OCI-LY1 (cell line): ENCODE results near the gene OXCT1.
A peak's percentile ranks its signal among the peaks of the same experiment; 100 is the strongest.

Experiments
- H2AFZ ChIP-seq: fragments of 200-600 bp; sonication (generic), shearing (Covaris generic); 2 replicates; pipeline ENCODE4 v1.6.0; 2014; ENCODE audit warnings: antibody characterized with exemption, mild to moderate bottlenecking, low read length
- H3F3A ChIP-seq: fragments of 200-600 bp; sonication (generic), shearing (Covaris generic); 2 replicates; pipeline ENCODE4 v1.6.0; 2014; ENCODE audit warnings: mild to moderate bottlenecking, antibody characterized with exemption, low read length, moderate library complexity; ENCODE audit not compliant: insufficient read depth
- H3K27ac ChIP-seq: fragments of 200-600 bp; sonication (generic); 2 replicates; pipeline ENCODE4 v1.5.1; 2014; ENCODE audit warnings: low read length, mixed run types, mild to moderate bottlenecking, low read depth; ENCODE audit not compliant: poor library complexity, severe bottlenecking
- H3K27me3 ChIP-seq: fragments of 200-600 bp; sonication (generic); 2 replicates; pipeline ENCODE4 v1.6.0; 2014; ENCODE audit warnings: antibody characterized with exemption, mild to moderate bottlenecking, low read length, moderate library complexity; ENCODE audit not compliant: insufficient read depth
- H3K36me3 ChIP-seq: fragments of 200-600 bp; sonication (generic); 2 replicates; pipeline ENCODE4 v1.6.1; 2014; ENCODE audit warnings: mild to moderate bottlenecking, antibody characterized with exemption, low read length, moderate library complexity, mixed read lengths; ENCODE audit not compliant: insufficient read depth
- H3K4me1 ChIP-seq: fragments of 200-600 bp; sonication (generic); 2 replicates; pipeline ENCODE4 v1.5.1; 2014; ENCODE audit warnings: mild to moderate bottlenecking, low read length, moderate library complexity; ENCODE audit not compliant: insufficient read depth, severe bottlenecking
- H3K4me2 ChIP-seq: fragments of 200-600 bp; sonication (generic), shearing (Covaris generic); 2 replicates; pipeline ENCODE4 v1.6.1; 2014; ENCODE audit warnings: low read length
- H3K4me3 ChIP-seq: fragments of 200-600 bp; sonication (generic); 2 replicates; pipeline ENCODE4 v1.5.1; 2014; ENCODE audit warnings: low read length, low read depth, mild to moderate bottlenecking, mixed read lengths; ENCODE audit not compliant: poor library complexity, severe bottlenecking
- H3K79me2 ChIP-seq: fragments of 200-600 bp; shearing (Covaris generic); 2 replicates; pipeline ENCODE4 v1.6.1; 2016; ENCODE audit warnings: mixed run types, low read length, mixed read lengths; ENCODE audit not compliant: insufficient read depth
- H3K9ac ChIP-seq: fragments of 200-600 bp; sonication (generic), shearing (Covaris generic); 2 replicates; pipeline ENCODE4 v1.6.1; 2014; ENCODE audit warnings: mild to moderate bottlenecking, low read length, mixed read lengths
- H3K9me2 ChIP-seq: fragments of 200-600 bp; sonication (generic), shearing (Covaris generic); 2 replicates; pipeline ENCODE4 v1.6.1; 2014; ENCODE audit warnings: low read depth, mild to moderate bottlenecking, low read length, mixed read lengths
- H3K9me3 ChIP-seq: fragments of 200-600 bp; shearing (Covaris generic); 2 replicates; pipeline ENCODE4 v1.6.1; 2014; ENCODE audit warnings: low read length, mixed read lengths
- H4K20me1 ChIP-seq: fragments of 200-600 bp; sonication (generic), shearing (Covaris generic); 2 replicates; pipeline ENCODE4 v1.6.0; 2016; ENCODE audit warnings: mild to moderate bottlenecking, low read length; ENCODE audit not compliant: insufficient read depth
- EZH2 ChIP-seq: fragments of 200-600 bp; sonication (generic), shearing (Covaris generic); IDR thresholded peaks from 2 replicates; pipeline ENCODE4 v1.8.0; 2017; ENCODE audit warnings: borderline replicate concordance, mixed run types, mild to moderate bottlenecking, antibody characterized with exemption, low read length, moderate library complexity, mixed read lengths
- TF ChIP-seq, protein P1 (sequence below): fragments of 200-600 bp; sonication (generic), shearing (Covaris generic); IDR thresholded peaks from 2 replicates; pipeline ENCODE4 v1.5.1; 2017; ENCODE audit warnings: mild to moderate bottlenecking, antibody characterized with exemption, low read length, moderate library complexity, mixed read lengths

OXCT1 gene

DNA sequence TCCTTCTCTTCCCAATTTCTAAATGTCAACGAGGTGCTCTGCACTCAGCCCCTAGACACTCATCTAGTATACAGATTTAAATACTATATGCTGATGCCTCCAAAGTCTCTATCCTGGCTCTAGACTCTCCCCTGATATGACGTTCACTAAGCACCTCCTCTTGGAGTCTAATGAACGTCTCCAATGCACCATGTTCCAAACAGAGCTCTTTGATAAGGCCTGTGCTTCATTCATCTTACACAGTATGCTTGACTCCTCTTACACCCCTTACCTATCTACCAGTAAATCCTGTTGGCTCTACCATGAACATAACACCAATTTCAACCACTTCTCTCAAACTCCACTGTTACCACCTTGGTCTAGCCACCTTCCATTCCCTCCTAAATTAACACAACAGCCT is 25.7 kb downstream of the OXCT1 start:
- Histone ChIP-seq H3K4me3 (no peak overlapping the region), H2AFZ (no peak overlapping the region), H3K4me2 (no peak overlapping the region), H3K9me2 (no peaks in the 10 kb centered on the region), H3K4me1 (peaks cover 6% of the 10 kb centered on the region), H3K79me2 (no peaks in the 10 kb centered on the region), H4K20me1 (no peaks in the 10 kb centered on the region), H3K9me3 (no peaks in the 10 kb centered on the region; the same call in 1 of the 2 replicates), H3K9ac (no peak overlapping the region), H3K27ac (no peak overlapping the region), H3F3A (no peaks in the 10 kb centered on the region; the same call in 1 of the 2 replicates), H3K27me3 (no peaks in the 10 kb centered on the region), H3K36me3 (peaks cover 43% of the 10 kb centered on the region)
- no peak for TF ChIP-seq EZH2
- TF ChIP-seq, protein P1, sequence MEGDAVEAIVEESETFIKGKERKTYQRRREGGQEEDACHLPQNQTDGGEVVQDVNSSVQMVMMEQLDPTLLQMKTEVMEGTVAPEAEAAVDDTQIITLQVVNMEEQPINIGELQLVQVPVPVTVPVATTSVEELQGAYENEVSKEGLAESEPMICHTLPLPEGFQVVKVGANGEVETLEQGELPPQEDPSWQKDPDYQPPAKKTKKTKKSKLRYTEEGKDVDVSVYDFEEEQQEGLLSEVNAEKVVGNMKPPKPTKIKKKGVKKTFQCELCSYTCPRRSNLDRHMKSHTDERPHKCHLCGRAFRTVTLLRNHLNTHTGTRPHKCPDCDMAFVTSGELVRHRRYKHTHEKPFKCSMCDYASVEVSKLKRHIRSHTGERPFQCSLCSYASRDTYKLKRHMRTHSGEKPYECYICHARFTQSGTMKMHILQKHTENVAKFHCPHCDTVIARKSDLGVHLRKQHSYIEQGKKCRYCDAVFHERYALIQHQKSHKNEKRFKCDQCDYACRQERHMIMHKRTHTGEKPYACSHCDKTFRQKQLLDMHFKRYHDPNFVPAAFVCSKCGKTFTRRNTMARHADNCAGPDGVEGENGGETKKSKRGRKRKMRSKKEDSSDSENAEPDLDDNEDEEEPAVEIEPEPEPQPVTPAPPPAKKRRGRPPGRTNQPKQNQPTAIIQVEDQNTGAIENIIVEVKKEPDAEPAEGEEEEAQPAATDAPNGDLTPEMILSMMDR = no peak

DNA sequence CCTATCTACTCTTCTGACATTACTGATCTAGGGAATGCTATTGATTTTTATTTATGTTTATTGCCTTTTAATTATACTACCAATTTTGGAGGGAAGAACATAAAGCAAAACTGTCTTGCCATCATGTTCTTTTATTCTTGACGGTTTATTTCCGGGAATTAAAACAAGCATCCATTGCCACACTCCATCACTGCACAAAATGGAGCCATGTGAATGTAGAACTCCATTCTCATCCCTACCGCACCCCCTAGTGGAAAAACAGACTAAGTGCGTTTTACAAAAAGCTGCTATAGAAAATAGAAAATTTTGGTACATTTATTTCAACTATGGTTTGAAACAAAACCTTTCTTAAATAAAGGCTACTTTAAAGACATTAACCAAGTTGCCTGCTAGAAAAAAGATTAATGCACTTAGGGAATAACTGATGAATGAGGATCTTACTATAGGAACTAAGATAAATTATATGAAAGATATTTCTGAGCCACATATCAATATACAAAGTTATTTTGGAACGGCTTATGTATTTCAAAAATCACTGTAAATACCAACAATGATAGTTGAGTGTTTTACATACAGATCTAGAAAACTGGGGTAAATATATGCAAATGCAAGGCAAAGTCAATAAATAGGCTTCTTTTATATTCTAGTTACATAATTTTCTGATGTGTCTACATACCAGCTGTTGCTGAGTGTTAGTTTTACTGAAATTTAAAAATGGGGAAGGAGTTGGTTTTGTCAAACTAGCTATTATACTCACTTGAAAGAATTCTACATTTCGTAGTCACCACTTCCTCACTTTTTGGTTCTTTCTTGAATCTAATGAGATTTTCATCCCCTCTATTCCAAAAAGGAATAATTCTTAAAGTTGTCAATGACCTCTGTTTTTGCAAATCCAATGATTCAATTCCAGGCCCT is 26.5 kb downstream of the OXCT1 start:
- Histone ChIP-seq H3K27me3 (no peaks in the 10 kb centered on the region), H4K20me1 (no peaks in the 10 kb centered on the region), H3K9me2 (no peaks in the 10 kb centered on the region), H3K9me3 (no peaks in the 10 kb centered on the region), H3K4me1 (peaks cover 6% of the 10 kb centered on the region), H3K9ac (no peak overlapping the region), H3K4me2 (no peak overlapping the region), H3K4me3 (no peak overlapping the region), H3K79me2 (no peaks in the 10 kb centered on the region), H2AFZ (no peak overlapping the region), H3K27ac (no peak overlapping the region), H3F3A (no peaks in the 10 kb centered on the region; the same call in 1 of the 2 replicates), H3K36me3 (peaks cover 43% of the 10 kb centered on the region)
- TF ChIP-seq, protein P1 = peak; percentile 81
- TF ChIP-seq EZH2 = no peak

DNA sequence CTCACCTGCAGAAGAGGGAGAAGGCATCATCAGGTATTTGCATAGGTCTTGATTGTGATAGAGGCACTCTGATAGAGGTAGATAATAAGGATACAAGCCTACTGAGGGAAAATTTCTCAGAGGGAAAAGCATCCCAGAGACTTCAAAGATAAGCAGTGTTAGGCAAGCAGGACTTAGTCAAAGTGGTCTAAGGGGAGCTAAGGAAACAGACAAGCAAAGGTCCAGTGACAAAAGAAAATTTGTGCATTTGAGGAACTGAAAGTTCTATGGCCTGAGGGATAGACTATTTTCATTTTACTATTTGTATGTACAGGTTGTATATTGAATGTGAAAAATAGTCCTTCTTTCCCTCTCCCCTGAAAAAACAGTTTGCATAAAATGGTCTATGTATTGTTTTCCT is 27.4 kb downstream of the OXCT1 start:
- H2AFZ ChIP-seq = no peak overlapping the region
- no peaks in the 10 kb centered on the region for H3K9me3 ChIP-seq
- H3K4me2 ChIP-seq = no peak overlapping the region
- no peaks in the 10 kb centered on the region; the same call in 1 of the 2 replicates for H3F3A ChIP-seq
- H4K20me1 ChIP-seq = no peaks in the 10 kb centered on the region
- H3K27me3 ChIP-seq = no peaks in the 10 kb centered on the region
- H3K4me3 ChIP-seq = no peak overlapping the region
- no peaks in the 10 kb centered on the region for H3K79me2 ChIP-seq
- H3K4me1 ChIP-seq = peaks cover 6% of the 10 kb centered on the region
- no peak overlapping the region for H3K27ac ChIP-seq
- peaks cover 52% of the 10 kb centered on the region for H3K36me3 ChIP-seq
- H3K9ac ChIP-seq = no peak overlapping the region
- TF ChIP-seq EZH2 = no peak
- TF ChIP-seq, protein P1 = no peak
- no peaks in the 10 kb centered on the region for H3K9me2 ChIP-seq
